MM.1S (cell line): ENCODE results near the gene SLC10A1.

Source experiments
- EZH2 ChIP-seq: fragments of 300-600 bp; sonication (generic); optimal IDR thresholded peaks from 2 replicates; pipeline ENCODE3; 2017; ENCODE audit warnings: low read depth, mild to moderate bottlenecking, antibody characterized with exemption, low read length, mixed read lengths
- EZH2phosphoT487 ChIP-seq: fragments of 300-600 bp; sonication (generic); IDR thresholded peaks from 2 replicates; pipeline ENCODE4 v1.6.1; 2018; ENCODE audit warnings: antibody characterized with exemption, low read length
- TF ChIP-seq, protein P1 (sequence below): fragments of 300-600 bp; sonication (generic); IDR thresholded peaks from 2 replicates; pipeline ENCODE4 v1.5.1; 2016; ENCODE audit warnings: antibody characterized with exemption, low read length, mixed read lengths

DNA sequence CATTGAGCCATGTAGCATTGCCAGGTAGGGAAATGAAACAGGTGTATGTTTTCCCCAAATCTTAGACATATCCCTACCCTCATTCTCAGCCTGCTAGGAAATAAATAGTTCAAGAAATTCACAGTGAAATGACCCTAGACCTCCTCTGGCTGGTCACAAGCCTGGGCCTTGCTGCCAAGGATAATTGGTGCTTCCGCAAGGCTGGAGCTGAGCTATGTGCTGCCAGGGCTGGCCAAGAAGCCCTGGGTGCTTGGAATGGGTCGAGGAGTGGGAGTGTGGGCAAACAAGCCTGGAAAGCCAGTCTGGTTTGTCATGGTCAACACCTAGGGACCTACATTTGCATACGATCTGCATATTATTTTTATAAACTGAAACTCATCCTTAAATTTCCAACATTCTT lies 31.3 kb upstream of the SLC10A1 start:
- TF ChIP-seq, protein P1, sequence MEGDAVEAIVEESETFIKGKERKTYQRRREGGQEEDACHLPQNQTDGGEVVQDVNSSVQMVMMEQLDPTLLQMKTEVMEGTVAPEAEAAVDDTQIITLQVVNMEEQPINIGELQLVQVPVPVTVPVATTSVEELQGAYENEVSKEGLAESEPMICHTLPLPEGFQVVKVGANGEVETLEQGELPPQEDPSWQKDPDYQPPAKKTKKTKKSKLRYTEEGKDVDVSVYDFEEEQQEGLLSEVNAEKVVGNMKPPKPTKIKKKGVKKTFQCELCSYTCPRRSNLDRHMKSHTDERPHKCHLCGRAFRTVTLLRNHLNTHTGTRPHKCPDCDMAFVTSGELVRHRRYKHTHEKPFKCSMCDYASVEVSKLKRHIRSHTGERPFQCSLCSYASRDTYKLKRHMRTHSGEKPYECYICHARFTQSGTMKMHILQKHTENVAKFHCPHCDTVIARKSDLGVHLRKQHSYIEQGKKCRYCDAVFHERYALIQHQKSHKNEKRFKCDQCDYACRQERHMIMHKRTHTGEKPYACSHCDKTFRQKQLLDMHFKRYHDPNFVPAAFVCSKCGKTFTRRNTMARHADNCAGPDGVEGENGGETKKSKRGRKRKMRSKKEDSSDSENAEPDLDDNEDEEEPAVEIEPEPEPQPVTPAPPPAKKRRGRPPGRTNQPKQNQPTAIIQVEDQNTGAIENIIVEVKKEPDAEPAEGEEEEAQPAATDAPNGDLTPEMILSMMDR, result no peak
- no peak for TF ChIP-seq EZH2phosphoT487
- TF ChIP-seq EZH2, result no peak
